ENCODE results near the gene ACADL. TPM values are rescaled to one million over a fixed set of nuclear protein-coding genes. Genes with fewer than 3 reads are reported as not detected.

ACADL gene
- total RNA-seq (ENCODE audit: low replicate concordance) = 1.7 and 2.1 TPM in 2 replicates
- long read RNA-seq, partial matches to known transcripts = 0 of 5 reads
- long read RNA-seq, other reads (novel, unspliced or antisense) = 1 of 5 reads

- Mint-ChIP-seq H3K27ac (peak within 1 kb of the TSS; percentile 41), H3K36me3 (no peaks in the 10 kb centered on the region), H3K4me1 (ENCODE audit: unreplicated experiment) (peaks cover 8% of the 10 kb centered on the region), H3K27me3 (peaks cover 72% of the 10 kb centered on the region), H3K4me3 (peak within 1 kb of the TSS; percentile 78), H3K9me3 (peaks cover 4% of the 10 kb centered on the region)
- peak; percentile 76 for DNase-seq (ENCODE audit: extremely low spot score, unreplicated experiment)
- TF ChIP-seq, protein P1, sequence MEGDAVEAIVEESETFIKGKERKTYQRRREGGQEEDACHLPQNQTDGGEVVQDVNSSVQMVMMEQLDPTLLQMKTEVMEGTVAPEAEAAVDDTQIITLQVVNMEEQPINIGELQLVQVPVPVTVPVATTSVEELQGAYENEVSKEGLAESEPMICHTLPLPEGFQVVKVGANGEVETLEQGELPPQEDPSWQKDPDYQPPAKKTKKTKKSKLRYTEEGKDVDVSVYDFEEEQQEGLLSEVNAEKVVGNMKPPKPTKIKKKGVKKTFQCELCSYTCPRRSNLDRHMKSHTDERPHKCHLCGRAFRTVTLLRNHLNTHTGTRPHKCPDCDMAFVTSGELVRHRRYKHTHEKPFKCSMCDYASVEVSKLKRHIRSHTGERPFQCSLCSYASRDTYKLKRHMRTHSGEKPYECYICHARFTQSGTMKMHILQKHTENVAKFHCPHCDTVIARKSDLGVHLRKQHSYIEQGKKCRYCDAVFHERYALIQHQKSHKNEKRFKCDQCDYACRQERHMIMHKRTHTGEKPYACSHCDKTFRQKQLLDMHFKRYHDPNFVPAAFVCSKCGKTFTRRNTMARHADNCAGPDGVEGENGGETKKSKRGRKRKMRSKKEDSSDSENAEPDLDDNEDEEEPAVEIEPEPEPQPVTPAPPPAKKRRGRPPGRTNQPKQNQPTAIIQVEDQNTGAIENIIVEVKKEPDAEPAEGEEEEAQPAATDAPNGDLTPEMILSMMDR (conservative IDR thresholded peaks at IDR 0.05) = no peak
Observed at GRCh38 chr2:210224941-210225672, at the start of gene ACADL. TSS of gene ACADL (minus strand) at chr2:210225447. CDS start at chr2:210225263, 184 bp downstream.

DNA sequence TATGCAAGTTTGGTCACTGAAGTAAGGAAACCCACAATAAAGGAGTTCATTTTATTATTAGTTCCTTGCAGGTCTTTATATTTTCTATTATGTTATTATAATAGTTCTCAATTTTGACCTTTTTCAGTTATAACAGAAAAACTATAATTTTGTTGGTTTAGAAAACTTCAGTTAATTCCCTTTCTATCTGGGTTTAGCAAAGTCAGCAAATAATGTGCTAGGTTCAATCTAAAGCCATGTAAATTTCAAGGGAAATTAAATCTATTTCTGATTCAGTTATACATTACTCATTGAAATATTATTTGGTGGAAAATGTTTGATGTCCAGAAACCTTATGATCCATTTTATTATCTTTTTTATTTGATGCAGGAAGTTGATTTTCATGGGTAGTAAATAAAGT, 46.1 kb upstream of the ACADL start:
- DNase-seq (ENCODE audit: extremely low spot score, unreplicated experiment) = no peak
- no peaks in the 10 kb centered on the region for H3K36me3 Mint-ChIP-seq
- H3K4me1 Mint-ChIP-seq (ENCODE audit: unreplicated experiment) = no peaks in the 10 kb centered on the region
- H3K4me3 Mint-ChIP-seq = no peak overlapping the region
- peaks cover 6% of the 10 kb centered on the region for H3K27me3 Mint-ChIP-seq
- TF ChIP-seq, protein P1 (conservative IDR thresholded peaks at IDR 0.05) = no peak
- H3K9me3 Mint-ChIP-seq = no peaks in the 10 kb centered on the region
- H3K27ac Mint-ChIP-seq = no peak overlapping the region

DNA sequence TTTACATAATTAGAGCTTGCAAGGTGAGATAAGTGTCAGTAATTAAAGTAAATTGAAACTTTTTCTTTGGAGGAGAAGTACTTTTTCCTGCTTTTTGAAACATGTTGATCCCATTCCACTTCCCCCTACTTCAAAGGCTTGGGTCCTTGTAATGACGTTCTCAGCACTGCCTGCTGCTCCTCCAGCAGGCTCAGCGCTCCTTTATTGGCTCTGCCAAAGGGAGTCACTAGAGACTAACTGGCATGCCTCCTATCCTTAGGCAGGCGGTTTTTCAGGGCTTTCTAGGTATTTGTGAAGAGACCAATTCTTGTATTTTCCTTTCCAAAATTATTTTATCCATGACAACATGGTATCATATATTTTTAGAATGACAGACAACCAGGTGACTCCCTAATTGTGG, 43.9 kb upstream of the ACADL start:
- Mint-ChIP-seq H3K36me3 (no peaks in the 10 kb centered on the region), H3K4me1 (ENCODE audit: unreplicated experiment) (no peaks in the 10 kb centered on the region), H3K27me3 (peaks cover 8% of the 10 kb centered on the region), H3K4me3 (no peak overlapping the region), H3K9me3 (no peaks in the 10 kb centered on the region), H3K27ac (no peak overlapping the region)
- TF ChIP-seq, protein P1 (conservative IDR thresholded peaks at IDR 0.05) = no peak
- DNase-seq (ENCODE audit: extremely low spot score, unreplicated experiment) = no peak

DNA sequence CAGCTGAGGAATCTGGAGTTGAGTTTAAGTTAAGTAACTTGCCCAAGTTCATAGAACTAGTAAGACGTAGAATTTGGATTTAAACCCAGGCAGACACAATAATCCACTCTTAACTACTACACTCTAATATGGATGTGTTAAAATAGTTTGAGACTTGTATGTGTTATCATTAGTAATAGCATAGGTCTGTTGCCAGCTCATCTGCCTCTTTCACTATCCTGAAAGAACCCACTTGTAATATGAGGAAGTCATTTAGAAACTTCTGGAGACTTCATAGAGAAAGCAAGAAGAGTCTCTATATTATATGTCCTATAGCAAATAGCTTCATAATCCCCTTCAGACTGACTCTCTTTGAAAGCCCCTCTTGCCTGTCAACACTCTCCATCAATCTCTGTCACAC, 43.0 kb upstream of the ACADL start:
- Mint-ChIP-seq H3K27me3 (peaks cover 8% of the 10 kb centered on the region), H3K36me3 (no peaks in the 10 kb centered on the region), H3K4me3 (no peak overlapping the region), H3K4me1 (ENCODE audit: unreplicated experiment) (no peaks in the 10 kb centered on the region), H3K27ac (no peak overlapping the region), H3K9me3 (no peaks in the 10 kb centered on the region)
- no peak for DNase-seq (ENCODE audit: extremely low spot score, unreplicated experiment)
- TF ChIP-seq, protein P1 (conservative IDR thresholded peaks at IDR 0.05) = no peak

DNA sequence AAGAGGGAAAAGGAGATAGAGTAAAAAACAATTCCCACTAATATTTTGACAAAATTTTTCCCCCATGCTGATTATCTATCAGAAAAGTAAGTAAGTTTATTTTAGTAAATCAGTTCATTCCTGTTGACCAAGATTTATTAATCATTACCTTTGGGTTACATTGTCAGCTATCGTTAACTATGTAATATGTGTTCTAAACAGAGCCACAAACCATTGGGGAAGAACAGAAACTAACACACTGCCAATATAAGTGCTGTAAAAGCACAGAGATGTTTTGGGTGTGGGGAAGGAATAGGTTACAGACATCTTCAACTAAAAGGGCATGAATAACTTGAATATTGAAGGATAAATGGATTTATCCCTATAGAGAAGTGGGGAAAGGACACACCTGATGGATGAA, 42.5 kb upstream of the ACADL start:
- Mint-ChIP-seq H3K4me3 (no peak overlapping the region), H3K9me3 (no peaks in the 10 kb centered on the region), H3K27ac (no peak overlapping the region), H3K36me3 (no peaks in the 10 kb centered on the region), H3K27me3 (peaks cover 8% of the 10 kb centered on the region), H3K4me1 (ENCODE audit: unreplicated experiment) (no peaks in the 10 kb centered on the region)
- no peak for DNase-seq (ENCODE audit: extremely low spot score, unreplicated experiment)
- TF ChIP-seq, protein P1 (conservative IDR thresholded peaks at IDR 0.05) = no peak

Measured in type B pancreatic cell (in vitro differentiated cells).